Measurements from ENCODE around the gene ZNF358. TPM values are rescaled to one million over a fixed set of nuclear protein-coding genes. Genes with fewer than 3 reads are reported as not detected.

The ZNF358 gene
- total RNA-seq, 2 donors from 2014 or later: 40.2 to 93.6 TPM

- Histone ChIP-seq H3K4me1 (no peaks in the 10 kb centered on the region), H3K36me3 (replicated peaks in 1 of 2; ENCODE audit: insufficient read depth in 1 of 2, low read depth in 2 of 2) (no peaks in the 10 kb centered on the region), H3K27me3 (no peaks in the 10 kb centered on the region), H3K9me3 (no peaks in the 10 kb centered on the region), H3K27ac (peak overlapping the region in 1 of 4 donors; percentile 62), H3K4me3 (no peak overlapping the region)
- TF ChIP-seq CTCF (IDR thresholded peaks at IDR 0.05): no peak
- TF ChIP-seq POLR2A (IDR thresholded peaks at IDR 0.05): no peak
- DNase-seq: peak in 1 of 4 donors; percentile 38
- no peak for ATAC-seq
- intact Hi-C loops (cut with DNase I): no loop called here
- WGBS, 2 donors: 62 to 77% methylated on average over 10 to 11 of the region's 11 CpGs
These were observed 35.5 kb upstream of the ZNF358 start for GRCh38 chr19:7480222-7480969.

- WGBS, 2 donors: 81 to 86% methylated on average over 7 of the region's 7 CpGs
- no peaks in the 10 kb centered on the region for H3K36me3 ChIP-seq (replicated peaks in 1 of 2; ENCODE audit: insufficient read depth in 1 of 2, low read depth in 2 of 2)
- intact Hi-C loops (cut with DNase I): no loop called here
- ATAC-seq (no peak), DNase-seq (peak in 1 of 4 donors; percentile 63)
- H3K27ac ChIP-seq: peak overlapping the region in 1 of 4 donors; percentile 62
- H3K4me1 ChIP-seq: no peaks in the 10 kb centered on the region
- no peak overlapping the region for H3K4me3 ChIP-seq
- H3K9me3 ChIP-seq: no peaks in the 10 kb centered on the region
- TF ChIP-seq CTCF (IDR thresholded peaks at IDR 0.05) (no peak), POLR2A (IDR thresholded peaks at IDR 0.05) (no peak)
- H3K27me3 ChIP-seq: no peaks in the 10 kb centered on the region
These were observed 35.0 kb upstream of the ZNF358 start for GRCh38 chr19:7480970-7481255.

GRCh38 chr19:7482584-7483439 lies 33.1 kb upstream of the ZNF358 start:
- no peak for ATAC-seq
- Histone ChIP-seq H3K4me1 (no peaks in the 10 kb centered on the region), H3K36me3 (replicated peaks in 1 of 2; ENCODE audit: insufficient read depth in 1 of 2, low read depth in 2 of 2) (no peaks in the 10 kb centered on the region), H3K4me3 (no peak overlapping the region), H3K9me3 (no peaks in the 10 kb centered on the region), H3K27me3 (no peaks in the 10 kb centered on the region), H3K27ac (no peak overlapping the region)
- intact Hi-C loops (cut with DNase I): no loop called here
- DNase-seq: no peak
- TF ChIP-seq POLR2A (IDR thresholded peaks at IDR 0.05): no peak
- no peak for TF ChIP-seq CTCF (IDR thresholded peaks at IDR 0.05)
- 52 to 55% methylated on average over 11 to 37 of the region's 37 CpGs for WGBS, 2 donors

GRCh38 chr19:7483720-7484201 lies 32.1 kb upstream of the ZNF358 start:
- Histone ChIP-seq H3K27ac (no peak overlapping the region), H3K4me1 (peaks cover 6% of the 10 kb centered on the region), H3K27me3 (no peaks in the 10 kb centered on the region), H3K4me3 (no peak overlapping the region), H3K36me3 (replicated peaks in 1 of 2; ENCODE audit: insufficient read depth in 1 of 2, low read depth in 2 of 2) (no peaks in the 10 kb centered on the region), H3K9me3 (no peaks in the 10 kb centered on the region)
- intact Hi-C loops (cut with DNase I): no loop called here
- 74 to 83% methylated on average over 12 to 17 of the region's 17 CpGs for WGBS, 2 donors
- TF ChIP-seq CTCF (IDR thresholded peaks at IDR 0.05): no peak
- TF ChIP-seq POLR2A (IDR thresholded peaks at IDR 0.05): no peak
- ATAC-seq: no peak
- DNase-seq: no peak

All from body of pancreas (tissue), 4 donors.